ENCODE results near the gene TOMM40. TPM values are rescaled to one million over a fixed set of nuclear protein-coding genes. Genes with fewer than 3 reads are reported as not detected.

TOMM40 gene
- total RNA-seq, 1 experiment from 2014 or later, result 83.6 TPM

DNA sequence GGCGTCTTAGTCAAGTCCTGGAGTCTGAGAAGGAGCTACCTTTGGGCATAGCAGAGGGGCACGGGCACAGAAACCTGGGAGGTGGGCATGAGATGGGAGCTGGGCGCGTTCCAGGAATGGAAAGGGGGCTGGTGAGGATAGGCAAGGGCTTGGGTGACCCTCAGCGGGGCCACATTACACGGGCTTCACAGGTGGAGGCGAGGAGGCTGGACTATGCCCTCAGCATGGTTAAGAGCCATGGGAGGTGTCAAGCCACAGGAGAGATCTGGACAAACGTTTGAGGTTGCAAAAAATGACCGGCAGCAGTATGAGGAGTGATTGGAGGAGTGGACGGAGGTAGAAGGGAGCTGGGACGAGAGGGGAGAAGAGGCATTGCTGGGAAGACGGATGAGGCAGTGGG, 23.5 kb upstream of the TOMM40 start:
- no peak for DNase-seq
- ChIA-PET POLR2A (ENCODE audit: unreplicated experiment) (no interaction called here), CTCF (no interaction called here)
- Histone ChIP-seq H3K79me2 (ENCODE audit: low read depth) (no peaks in the 10 kb centered on the region), H2AFZ (no peak overlapping the region), H4K20me1 (ENCODE audit: insufficient read depth) (peaks cover 15% of the 10 kb centered on the region), H3K4me3 (no peak overlapping the region), H3K27me3 (ENCODE audit: insufficient read depth, low read depth) (no peaks in the 10 kb centered on the region), H3K9me3 (ENCODE audit: insufficient read depth, low read depth) (no peaks in the 10 kb centered on the region), H3K27ac (no peak overlapping the region), H3K4me1 (replicated peaks; ENCODE audit: insufficient read depth) (no peaks in the 10 kb centered on the region), H3K4me2 (no peak overlapping the region), H3K9me2 (ENCODE audit: insufficient read depth) (no peaks in the 10 kb centered on the region), H3F3A (ENCODE audit: insufficient read depth, low read depth) (peaks cover 25% of the 10 kb centered on the region; the same call in 1 of the 2 replicates), H3K36me3 (ENCODE audit: low read depth) (peaks cover 17% of the 10 kb centered on the region)
- intact Hi-C loops (cut with micrococcal nuclease; ENCODE audit: unreplicated experiment), result no loop called here
- BruUV-seq (replicated peaks), result no TSS peak
- no peak for TF ChIP-seq EZH2 (IDR thresholded peaks at IDR 0.05; ENCODE audit: low read depth)
- TF ChIP-seq, protein P1, sequence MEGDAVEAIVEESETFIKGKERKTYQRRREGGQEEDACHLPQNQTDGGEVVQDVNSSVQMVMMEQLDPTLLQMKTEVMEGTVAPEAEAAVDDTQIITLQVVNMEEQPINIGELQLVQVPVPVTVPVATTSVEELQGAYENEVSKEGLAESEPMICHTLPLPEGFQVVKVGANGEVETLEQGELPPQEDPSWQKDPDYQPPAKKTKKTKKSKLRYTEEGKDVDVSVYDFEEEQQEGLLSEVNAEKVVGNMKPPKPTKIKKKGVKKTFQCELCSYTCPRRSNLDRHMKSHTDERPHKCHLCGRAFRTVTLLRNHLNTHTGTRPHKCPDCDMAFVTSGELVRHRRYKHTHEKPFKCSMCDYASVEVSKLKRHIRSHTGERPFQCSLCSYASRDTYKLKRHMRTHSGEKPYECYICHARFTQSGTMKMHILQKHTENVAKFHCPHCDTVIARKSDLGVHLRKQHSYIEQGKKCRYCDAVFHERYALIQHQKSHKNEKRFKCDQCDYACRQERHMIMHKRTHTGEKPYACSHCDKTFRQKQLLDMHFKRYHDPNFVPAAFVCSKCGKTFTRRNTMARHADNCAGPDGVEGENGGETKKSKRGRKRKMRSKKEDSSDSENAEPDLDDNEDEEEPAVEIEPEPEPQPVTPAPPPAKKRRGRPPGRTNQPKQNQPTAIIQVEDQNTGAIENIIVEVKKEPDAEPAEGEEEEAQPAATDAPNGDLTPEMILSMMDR (conservative IDR thresholded peaks at IDR 0.05), result no peak

DNA sequence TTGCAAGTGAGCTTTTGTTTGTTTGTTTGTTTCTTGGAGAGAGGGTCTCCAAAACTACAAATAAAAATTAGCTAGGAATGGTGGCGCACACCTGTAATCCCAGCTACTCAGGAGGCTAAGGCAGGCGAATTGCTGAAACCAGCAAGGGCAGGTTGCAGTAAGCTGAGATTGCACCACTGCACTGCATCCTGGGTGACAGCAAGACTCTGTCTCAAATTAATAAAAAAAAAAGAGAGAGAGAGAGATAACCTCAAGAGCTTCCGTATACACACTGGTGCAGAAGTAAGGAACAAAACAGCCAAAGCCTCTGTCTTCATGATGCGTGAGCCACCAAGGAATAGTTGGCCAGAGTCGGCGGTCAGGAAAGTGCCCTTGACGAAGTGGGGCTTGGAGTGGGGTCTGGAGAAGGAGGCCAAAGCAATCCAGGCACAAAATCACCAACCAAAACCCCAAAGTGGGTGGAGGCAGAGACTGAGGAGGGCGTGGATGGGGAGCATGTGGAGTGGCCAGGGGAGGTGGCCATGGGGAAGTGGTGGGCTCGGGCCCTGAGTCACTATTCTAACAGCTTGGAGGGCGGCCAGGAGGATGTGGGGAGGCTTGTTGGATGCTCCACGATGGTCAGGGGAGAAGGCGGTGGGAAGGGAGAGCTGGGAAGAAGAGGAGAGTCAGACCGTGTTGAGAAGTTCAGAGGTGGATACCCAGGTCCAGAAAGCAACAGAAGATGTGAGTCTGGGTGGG, 21.2 kb upstream of the TOMM40 start:
- intact Hi-C loops (cut with micrococcal nuclease; ENCODE audit: unreplicated experiment), result no loop called here
- Histone ChIP-seq H3K36me3 (ENCODE audit: low read depth) (peaks cover 33% of the 10 kb centered on the region), H3K9me3 (ENCODE audit: insufficient read depth, low read depth) (no peaks in the 10 kb centered on the region), H3K4me2 (no peak overlapping the region), H3K9me2 (ENCODE audit: insufficient read depth) (no peaks in the 10 kb centered on the region), H2AFZ (no peak overlapping the region), H3K27me3 (ENCODE audit: insufficient read depth, low read depth) (no peaks in the 10 kb centered on the region), H3F3A (ENCODE audit: insufficient read depth, low read depth) (peaks cover 43% of the 10 kb centered on the region; the same call in 1 of the 2 replicates), H3K4me3 (no peak overlapping the region), H3K4me1 (replicated peaks; ENCODE audit: insufficient read depth) (peaks cover 8% of the 10 kb centered on the region), H3K79me2 (ENCODE audit: low read depth) (no peaks in the 10 kb centered on the region), H3K27ac (no peak overlapping the region), H4K20me1 (ENCODE audit: insufficient read depth) (peaks cover 11% of the 10 kb centered on the region)
- no peak for DNase-seq
- no TSS peak for BruUV-seq (replicated peaks)
- TF ChIP-seq EZH2 (IDR thresholded peaks at IDR 0.05; ENCODE audit: low read depth), result no peak
- TF ChIP-seq, protein P1 (conservative IDR thresholded peaks at IDR 0.05), result no peak
- ChIA-PET CTCF (interaction anchor here (0.6 to 1.2 kb wide), 2 partner anchors 11 to 314 kb away, joined by 3 to 4 read pairs; no protein-coding TSS in a partner anchor), POLR2A (ENCODE audit: unreplicated experiment) (no interaction called here)

DNA sequence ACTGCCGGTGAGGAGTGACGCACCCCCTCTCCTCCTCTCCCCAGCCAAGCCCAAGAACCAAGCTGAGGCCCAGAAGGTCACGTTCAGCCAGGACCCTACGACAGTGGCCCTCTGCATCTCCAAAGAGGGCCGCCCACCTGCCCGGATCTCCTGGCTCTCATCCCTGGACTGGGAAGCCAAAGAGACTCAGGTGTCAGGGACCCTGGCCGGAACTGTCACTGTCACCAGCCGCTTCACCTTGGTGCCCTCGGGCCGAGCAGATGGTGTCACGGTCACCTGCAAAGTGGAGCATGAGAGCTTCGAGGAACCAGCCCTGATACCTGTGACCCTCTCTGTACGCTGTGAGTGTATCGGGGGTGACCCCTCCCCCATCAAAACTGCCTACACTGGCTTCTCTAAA, 19.2 kb upstream of the TOMM40 start:
- H3K36me3 ChIP-seq (ENCODE audit: low read depth), result peaks cover 30% of the 10 kb centered on the region
- BruUV-seq (replicated peaks), result no TSS peak
- H3K4me3 ChIP-seq, result no peak overlapping the region
- no peak for DNase-seq
- no peak overlapping the region for H2AFZ ChIP-seq
- H3K9me2 ChIP-seq (ENCODE audit: insufficient read depth), result no peaks in the 10 kb centered on the region
- intact Hi-C loops (cut with micrococcal nuclease; ENCODE audit: unreplicated experiment), result no loop called here
- no peak overlapping the region for H3K4me2 ChIP-seq
- peaks cover 9% of the 10 kb centered on the region for H4K20me1 ChIP-seq (ENCODE audit: insufficient read depth)
- H3K27ac ChIP-seq, result no peak overlapping the region
- POLR2A ChIA-PET (ENCODE audit: unreplicated experiment), result no interaction called here
- no peaks in the 10 kb centered on the region for H3K9me3 ChIP-seq (ENCODE audit: insufficient read depth, low read depth)
- no peaks in the 10 kb centered on the region for H3K27me3 ChIP-seq (ENCODE audit: insufficient read depth, low read depth)
- peaks cover 27% of the 10 kb centered on the region for H3K4me1 ChIP-seq (replicated peaks; ENCODE audit: insufficient read depth)
- H3F3A ChIP-seq (ENCODE audit: insufficient read depth, low read depth), result peaks cover 62% of the 10 kb centered on the region
- TF ChIP-seq EZH2 (IDR thresholded peaks at IDR 0.05; ENCODE audit: low read depth), result no peak
- TF ChIP-seq, protein P1 (conservative IDR thresholded peaks at IDR 0.05), result no peak
- H3K79me2 ChIP-seq (ENCODE audit: low read depth), result no peaks in the 10 kb centered on the region
- CTCF ChIA-PET, result interaction anchor here (0.6 kb wide), 1 partner anchor 15 kb away, joined by 3 read pairs; no protein-coding TSS in a partner anchor

Measured in PC-9 (cell line).